Esophagus mucosa (tissue), 1 donor: ENCODE measurements around the gene C8B. TPM values are rescaled to one million over a fixed set of nuclear protein-coding genes. Genes with fewer than 3 reads are reported as not detected.

Experiments
- ATAC-seq: fragments of 200-7000 bp; cut with Tn5 transposase; one replicate; pipeline ENCODE4 v1.9.1; 2020
- total RNA-seq: library from RNA; stranded (reverse); gene quantifications from one replicate; pipeline ENCODE4 v1.2.4, GENCODE V29; 2023
- donor health status: DM: yes; HTN: yes; CAD: no.

The C8B gene
- total RNA-seq, 1 donor from 2014 or later = not detected

GRCh38 chr1:56897150-56898004 is 68.4 kb downstream of the C8B start:
- no peak for ATAC-seq

- no peak for ATAC-seq
Measured at GRCh38 chr1:56894014-56894413, 71.8 kb downstream of the C8B start.

DNA sequence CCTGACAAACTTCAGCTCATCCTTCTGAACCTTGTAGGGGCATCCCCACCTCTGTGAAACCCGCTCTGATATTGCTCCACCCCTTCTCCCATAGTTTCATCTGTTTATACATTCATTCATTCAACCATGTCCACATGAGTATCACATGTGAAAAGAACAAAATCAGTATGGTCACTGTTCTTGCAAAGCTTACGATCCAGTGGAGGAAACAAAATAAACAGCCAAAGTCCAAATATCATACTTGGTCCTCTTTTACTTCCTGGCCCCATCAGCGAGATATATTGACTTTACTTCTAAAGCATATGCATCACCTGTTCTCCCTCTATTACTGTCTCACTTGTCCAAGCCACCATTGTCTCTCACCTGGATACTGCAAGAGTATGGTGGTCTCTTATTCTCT is 75.6 kb downstream of the C8B start:
- ATAC-seq = no peak

GRCh38 chr1:56881417-56881816 is 84.4 kb downstream of the C8B start:
- no peak for ATAC-seq

DNA sequence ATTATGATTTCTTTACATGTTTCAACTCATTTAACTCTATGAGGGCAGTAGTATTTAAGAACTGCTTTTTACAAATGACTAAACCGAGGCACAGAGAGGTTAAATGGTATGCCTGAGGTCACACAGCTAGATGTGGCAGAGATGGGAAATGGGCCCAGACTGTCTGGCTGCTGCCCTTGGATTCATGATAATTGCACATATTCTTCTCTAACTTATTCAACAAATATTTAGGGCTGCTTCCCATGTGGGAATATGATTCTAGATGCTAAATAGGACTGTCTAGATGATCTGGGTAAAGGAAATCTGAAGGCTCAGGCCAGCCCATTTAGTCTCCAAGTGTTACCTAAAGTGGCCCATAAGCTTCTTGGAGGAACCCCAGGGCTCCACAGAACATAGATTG is 85.0 kb downstream of the C8B start:
- no peak for ATAC-seq

Other genes with a start within 250 kb of the C8B start
- 0.36 TPM for gene FYB2, start 146.6 kb downstream of the C8B start, total RNA-seq
- gene C8A, start 111.2 kb downstream of the C8B start, total RNA-seq = not detected